ENCODE data around the gene SETBP1.

Gene SETBP1

DNA sequence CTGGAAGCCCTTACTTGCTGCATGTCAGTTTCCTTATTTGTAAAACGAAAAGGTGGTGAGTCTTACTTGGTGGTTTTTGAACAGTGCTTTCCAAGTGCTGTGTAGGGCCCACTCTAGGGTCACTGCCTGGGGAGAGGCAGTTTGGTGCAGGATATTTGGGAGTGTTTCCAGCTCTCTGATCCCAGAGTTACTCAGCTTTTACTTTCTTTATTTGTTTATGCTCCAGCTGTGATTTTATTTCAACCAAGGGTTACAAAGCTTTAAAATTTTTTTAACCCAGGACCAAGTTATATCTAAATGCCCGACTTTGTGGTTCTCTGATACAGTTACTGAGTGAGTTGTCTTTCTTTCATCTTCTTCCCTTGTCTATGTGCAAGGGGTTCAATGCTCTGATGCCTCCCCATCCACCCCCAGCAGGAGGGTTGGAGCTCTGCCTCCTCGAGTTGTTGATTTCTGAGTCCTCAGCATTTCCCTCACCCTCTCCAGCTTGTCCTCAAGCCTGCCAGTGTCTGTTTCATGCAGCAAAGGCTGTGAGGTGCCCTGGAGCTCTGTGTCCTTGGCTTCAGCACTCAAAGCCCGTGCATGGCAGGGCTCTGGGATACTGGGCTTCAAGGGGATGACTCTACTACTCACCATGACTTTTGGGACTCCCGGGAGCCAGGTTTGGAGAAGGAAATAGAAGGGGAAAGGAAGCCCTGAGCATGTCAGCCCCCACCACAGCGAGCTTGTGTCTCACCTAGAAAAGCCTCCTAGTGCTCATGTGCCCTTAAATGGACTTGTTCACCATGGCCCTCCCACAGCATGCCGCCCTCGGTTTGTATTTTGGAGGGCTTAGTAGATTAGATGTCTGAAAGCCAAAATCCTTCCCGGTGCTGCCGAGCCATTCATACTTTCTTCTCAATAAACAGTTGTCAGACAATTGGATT lies 236.8 kb downstream of the SETBP1 start:
- no peaks in the 10 kb centered on the region for H3K27me3 ChIP-seq (ENCODE audit: insufficient read depth, low read length)

DNA sequence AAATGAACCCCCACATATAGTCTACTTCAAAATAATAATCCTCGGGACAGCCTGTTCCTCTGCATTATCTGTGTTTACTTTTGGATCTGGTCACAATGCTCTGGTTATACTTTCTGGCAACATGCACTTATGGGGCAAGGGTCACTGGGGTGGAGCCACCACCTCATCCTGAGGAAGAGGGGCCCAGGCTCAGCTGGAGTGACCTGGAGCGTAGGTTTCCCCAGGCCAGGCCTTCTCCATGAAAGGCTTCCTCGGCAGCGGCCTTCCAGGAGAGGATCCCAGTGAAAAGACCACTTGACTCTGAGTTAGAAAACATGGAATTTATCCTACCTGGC lies 237.4 kb downstream of the SETBP1 start:
- H3K36me3 ChIP-seq (ENCODE audit: control insufficient read depth in 1 of 2, insufficient read depth in 2 of 2, low read length in 2 of 2) = no peaks in the 10 kb centered on the region
- H3K4me3 ChIP-seq (ENCODE audit: low read depth, low read length) = no peak overlapping the region
- H4K91ac ChIP-seq (ENCODE audit: low read depth, low read length) = no peak overlapping the region
- H3K14ac ChIP-seq (ENCODE audit: low read length) = no peak overlapping the region
- no peaks in the 10 kb centered on the region for H3K79me2 ChIP-seq (ENCODE audit: control insufficient read depth, insufficient read depth, low read length, poor library complexity)
- no peak overlapping the region for H3K23ac ChIP-seq (ENCODE audit: low read length)
- H3K4me1 ChIP-seq (ENCODE audit: control insufficient read depth in 1 of 2, insufficient read depth in 2 of 2, low read length in 2 of 2) = no peaks in the 10 kb centered on the region
- no peak overlapping the region for H4K8ac ChIP-seq (ENCODE audit: low read depth, low read length)
- H2AK5ac ChIP-seq (ENCODE audit: low read length) = no peak overlapping the region
- H3K9me3 ChIP-seq (ENCODE audit: insufficient read depth, low read depth, low read length) = peaks cover 1% of the 10 kb centered on the region
- H3K79me1 ChIP-seq (ENCODE audit: low read length) = no peaks in the 10 kb centered on the region
- H2BK5ac ChIP-seq (ENCODE audit: low read depth, low read length, poor library complexity) = no peak overlapping the region
- H3K27ac ChIP-seq (ENCODE audit: low read depth, low read length) = no peak overlapping the region
- H3K4me2 ChIP-seq (ENCODE audit: low read length) = no peak overlapping the region
- H3K4ac ChIP-seq (ENCODE audit: low read depth, low read length) = no peak overlapping the region
- no peak overlapping the region for H2BK120ac ChIP-seq (ENCODE audit: insufficient read depth, low read length, poor library complexity)
- no peak for DNase-seq
- no peak overlapping the region for H3K9ac ChIP-seq (ENCODE audit: low read length)
- H2BK12ac ChIP-seq (ENCODE audit: low read length) = no peak overlapping the region
- H3K18ac ChIP-seq (ENCODE audit: low read length) = no peak overlapping the region
- H3K27me3 ChIP-seq (ENCODE audit: insufficient read depth, low read length) = no peaks in the 10 kb centered on the region
- H2AFZ ChIP-seq (ENCODE audit: insufficient read depth, low read length, poor library complexity) = no peak overlapping the region
- no peak overlapping the region for H4K12ac ChIP-seq (ENCODE audit: low read depth, low read length)
- no CpG with 5 or more reads among the region's 4 CpGs for WGBS (ENCODE audit: extremely low coverage, insufficient coverage, insufficient read length)

More for the DNA sequence above, 236.8 kb downstream of the SETBP1 start:
- H3K9me3 ChIP-seq (ENCODE audit: insufficient read depth, low read depth, low read length) = peaks cover 1% of the 10 kb centered on the region
- no peak overlapping the region for H2BK5ac ChIP-seq (ENCODE audit: low read depth, low read length, poor library complexity)
- H2AFZ ChIP-seq (ENCODE audit: insufficient read depth, low read length, poor library complexity) = no peak overlapping the region
- no peaks in the 10 kb centered on the region for H3K79me1 ChIP-seq (ENCODE audit: low read length)
- H4K91ac ChIP-seq (ENCODE audit: low read depth, low read length) = no peak overlapping the region
- H4K8ac ChIP-seq (ENCODE audit: low read depth, low read length) = no peak overlapping the region
- H3K27ac ChIP-seq (ENCODE audit: low read depth, low read length) = no peak overlapping the region
- H3K4ac ChIP-seq (ENCODE audit: low read depth, low read length) = no peak overlapping the region
- no peak overlapping the region for H3K23ac ChIP-seq (ENCODE audit: low read length)
- no peak overlapping the region for H3K4me2 ChIP-seq (ENCODE audit: low read length)
- no peak for DNase-seq
- H3K4me1 ChIP-seq (ENCODE audit: control insufficient read depth in 1 of 2, insufficient read depth in 2 of 2, low read length in 2 of 2) = no peaks in the 10 kb centered on the region
- no peak overlapping the region for H3K4me3 ChIP-seq (ENCODE audit: low read depth, low read length)
- no peak overlapping the region for H4K12ac ChIP-seq (ENCODE audit: low read depth, low read length)
- H3K79me2 ChIP-seq (ENCODE audit: control insufficient read depth, insufficient read depth, low read length, poor library complexity) = no peaks in the 10 kb centered on the region
- H3K14ac ChIP-seq (ENCODE audit: low read length) = no peak overlapping the region
- H2AK5ac ChIP-seq (ENCODE audit: low read length) = no peak overlapping the region
- no peak overlapping the region for H3K9ac ChIP-seq (ENCODE audit: low read length)
- WGBS (ENCODE audit: extremely low coverage, insufficient coverage, insufficient read length) = no CpG with 5 or more reads among the region's 10 CpGs
- no peak overlapping the region for H2BK120ac ChIP-seq (ENCODE audit: insufficient read depth, low read length, poor library complexity)
- H3K18ac ChIP-seq (ENCODE audit: low read length) = no peak overlapping the region
- H2BK12ac ChIP-seq (ENCODE audit: low read length) = no peak overlapping the region
- H3K36me3 ChIP-seq (ENCODE audit: control insufficient read depth in 1 of 2, insufficient read depth in 2 of 2, low read length in 2 of 2) = no peaks in the 10 kb centered on the region

DNA sequence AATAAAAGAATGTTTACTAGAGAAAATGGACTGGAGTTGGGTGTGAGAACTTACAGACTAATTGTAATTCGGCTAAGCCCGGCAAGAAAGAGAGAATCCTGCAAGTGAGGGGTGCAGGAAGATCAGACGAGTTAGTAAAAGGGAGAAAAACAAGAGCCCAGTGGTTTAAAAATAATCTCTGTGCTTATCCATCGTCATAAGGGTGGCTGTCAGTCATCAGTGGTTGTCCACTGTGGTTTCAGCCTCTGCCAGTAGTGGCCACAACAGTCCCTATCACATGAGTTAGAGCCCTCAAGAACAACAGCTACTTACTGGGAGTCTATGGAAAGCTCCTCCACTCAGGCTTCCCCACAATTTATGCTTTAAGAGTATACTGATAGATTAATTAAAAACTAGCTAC lies 239.8 kb downstream of the SETBP1 start:
- H3K18ac ChIP-seq (ENCODE audit: low read length) = no peak overlapping the region
- no peak overlapping the region for H3K4me3 ChIP-seq (ENCODE audit: low read depth, low read length)
- no peak overlapping the region for H3K27ac ChIP-seq (ENCODE audit: low read depth, low read length)
- H3K4me1 ChIP-seq (ENCODE audit: control insufficient read depth in 1 of 2, insufficient read depth in 2 of 2, low read length in 2 of 2) = peaks cover 0 to 2% of the 10 kb centered on the region in 2 experiments
- H3K27me3 ChIP-seq (ENCODE audit: insufficient read depth, low read length) = no peaks in the 10 kb centered on the region
- no peak overlapping the region for H2BK12ac ChIP-seq (ENCODE audit: low read length)
- no peak overlapping the region for H3K14ac ChIP-seq (ENCODE audit: low read length)
- no peak overlapping the region for H2AK5ac ChIP-seq (ENCODE audit: low read length)
- H3K4me2 ChIP-seq (ENCODE audit: low read length) = no peak overlapping the region
- no CpG with 5 or more reads among the region's 4 CpGs for WGBS (ENCODE audit: extremely low coverage, insufficient coverage, insufficient read length)
- H3K79me1 ChIP-seq (ENCODE audit: low read length) = no peaks in the 10 kb centered on the region
- peaks cover 1% of the 10 kb centered on the region for H3K9me3 ChIP-seq (ENCODE audit: insufficient read depth, low read depth, low read length)
- H3K79me2 ChIP-seq (ENCODE audit: control insufficient read depth, insufficient read depth, low read length, poor library complexity) = no peaks in the 10 kb centered on the region
- H3K9ac ChIP-seq (ENCODE audit: low read length) = no peak overlapping the region
- no peak overlapping the region for H3K4ac ChIP-seq (ENCODE audit: low read depth, low read length)
- no peak for DNase-seq
- no peak overlapping the region for H3K23ac ChIP-seq (ENCODE audit: low read length)
- H4K91ac ChIP-seq (ENCODE audit: low read depth, low read length) = no peak overlapping the region
- H2AFZ ChIP-seq (ENCODE audit: insufficient read depth, low read length, poor library complexity) = no peak overlapping the region
- no peak overlapping the region for H4K12ac ChIP-seq (ENCODE audit: low read depth, low read length)
- H3K36me3 ChIP-seq (ENCODE audit: control insufficient read depth in 1 of 2, insufficient read depth in 2 of 2, low read length in 2 of 2) = no peaks in the 10 kb centered on the region
- no peak overlapping the region for H4K8ac ChIP-seq (ENCODE audit: low read depth, low read length)
- H2BK5ac ChIP-seq (ENCODE audit: low read depth, low read length, poor library complexity) = no peak overlapping the region
- H2BK120ac ChIP-seq (ENCODE audit: insufficient read depth, low read length, poor library complexity) = no peak overlapping the region

DNA sequence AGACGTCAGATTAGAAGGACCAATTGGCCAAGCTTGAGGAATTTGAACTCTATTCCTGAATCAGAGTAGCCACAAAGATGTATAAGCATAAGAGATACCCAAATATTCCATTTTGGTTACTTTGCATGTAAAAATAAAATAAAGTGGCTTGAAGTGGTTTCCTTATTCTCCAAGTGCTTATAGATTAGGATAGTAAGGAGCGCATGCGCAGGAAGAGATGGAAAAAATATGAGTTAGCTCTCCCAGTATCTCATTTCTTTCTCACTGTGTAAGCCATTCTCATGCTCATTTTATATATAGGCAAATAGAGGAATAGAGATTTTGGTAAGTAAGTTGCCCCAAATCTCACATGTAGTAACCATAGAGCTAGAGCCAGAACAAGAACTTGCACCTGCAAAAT lies 241.3 kb downstream of the SETBP1 start:
- Histone ChIP-seq H4K8ac (ENCODE audit: low read depth, low read length) (no peak overlapping the region), H3K36me3 (ENCODE audit: control insufficient read depth in 1 of 2, insufficient read depth in 2 of 2, low read length in 2 of 2) (no peaks in the 10 kb centered on the region), H2AK5ac (ENCODE audit: low read length) (no peak overlapping the region), H3K23ac (ENCODE audit: low read length) (no peak overlapping the region), H3K4me3 (ENCODE audit: low read depth, low read length) (no peak overlapping the region), H3K4ac (ENCODE audit: low read depth, low read length) (no peak overlapping the region), H3K14ac (ENCODE audit: low read length) (no peak overlapping the region), H3K27me3 (ENCODE audit: insufficient read depth, low read length) (no peaks in the 10 kb centered on the region), H2BK12ac (ENCODE audit: low read length) (no peak overlapping the region), H2AFZ (ENCODE audit: insufficient read depth, low read length, poor library complexity) (no peak overlapping the region), H3K27ac (ENCODE audit: low read depth, low read length) (no peak overlapping the region), H3K9ac (ENCODE audit: low read length) (no peak overlapping the region), H3K9me3 (ENCODE audit: insufficient read depth, low read depth, low read length) (peaks cover 1% of the 10 kb centered on the region), H3K4me1 (ENCODE audit: control insufficient read depth in 1 of 2, insufficient read depth in 2 of 2, low read length in 2 of 2) (peaks cover 0 to 2% of the 10 kb centered on the region in 2 experiments), H3K79me1 (ENCODE audit: low read length) (no peaks in the 10 kb centered on the region), H3K4me2 (ENCODE audit: low read length) (no peak overlapping the region), H4K91ac (ENCODE audit: low read depth, low read length) (no peak overlapping the region), H2BK5ac (ENCODE audit: low read depth, low read length, poor library complexity) (no peak overlapping the region), H2BK120ac (ENCODE audit: insufficient read depth, low read length, poor library complexity) (no peak overlapping the region), H4K12ac (ENCODE audit: low read depth, low read length) (no peak overlapping the region), H3K18ac (ENCODE audit: low read length) (no peak overlapping the region), H3K79me2 (ENCODE audit: control insufficient read depth, insufficient read depth, low read length, poor library complexity) (no peaks in the 10 kb centered on the region)
- no peak for DNase-seq
- WGBS (ENCODE audit: extremely low coverage, insufficient coverage, insufficient read length) = no CpG with 5 or more reads among the region's 3 CpGs
